Measurements from ENCODE around the gene ZNF385D.

Gene ZNF385D

GRCh38 chr3:21785765-21786437 is 34.9 kb upstream of the ZNF385D start:
- Histone ChIP-seq H3K9ac (ENCODE audit: low read length in 2 of 2) (no peak overlapping the region), H3K4me1 (ENCODE audit: control insufficient read depth, insufficient read depth, low read length) (no peaks in the 10 kb centered on the region), H3K36me3 (ENCODE audit: control insufficient read depth in 2 of 2, insufficient read depth in 2 of 2, low read length in 2 of 2) (no peaks in the 10 kb centered on the region), H3K4me3 (ENCODE audit: low read length in 2 of 2) (no peak overlapping the region), H3K27ac (ENCODE audit: low read length) (no peak overlapping the region), H3K27me3 (ENCODE audit: control insufficient read depth in 1 of 2, insufficient read depth in 2 of 2, low read length in 2 of 2) (no peaks in the 10 kb centered on the region), H3K9me3 (ENCODE audit: control insufficient read depth in 2 of 2, low read length in 2 of 2) (no peaks in the 10 kb centered on the region)

DNA sequence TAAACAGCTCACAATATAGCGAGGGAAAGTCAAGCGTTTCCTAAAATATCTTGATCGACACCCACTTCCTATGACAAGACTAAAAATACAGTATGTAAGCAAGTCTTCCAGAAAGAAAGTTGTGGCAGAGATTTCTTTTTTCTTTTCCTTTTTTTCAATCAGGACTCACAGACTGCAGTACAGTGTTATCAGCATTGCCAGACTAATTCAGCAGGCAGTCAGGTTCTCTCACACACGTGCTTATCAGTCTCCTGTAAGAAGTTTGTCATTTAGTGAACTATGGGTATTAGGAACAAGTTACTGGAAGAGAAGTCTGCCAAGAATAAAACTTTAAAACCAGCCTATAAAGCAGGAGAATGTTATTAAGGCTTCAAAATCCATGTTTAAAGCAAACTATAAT is 32.8 kb upstream of the ZNF385D start:
- H3K27me3 ChIP-seq (ENCODE audit: control insufficient read depth in 1 of 2, insufficient read depth in 2 of 2, low read length in 2 of 2) = no peaks in the 10 kb centered on the region
- H3K4me3 ChIP-seq (ENCODE audit: low read length in 2 of 2) = no peak overlapping the region
- no peaks in the 10 kb centered on the region for H3K36me3 ChIP-seq (ENCODE audit: control insufficient read depth in 2 of 2, insufficient read depth in 2 of 2, low read length in 2 of 2)
- H3K9ac ChIP-seq (ENCODE audit: low read length in 2 of 2) = no peak overlapping the region
- H3K27ac ChIP-seq (ENCODE audit: low read length) = no peak overlapping the region
- no peaks in the 10 kb centered on the region for H3K9me3 ChIP-seq (ENCODE audit: control insufficient read depth in 2 of 2, low read length in 2 of 2)
- H3K4me1 ChIP-seq (ENCODE audit: control insufficient read depth, insufficient read depth, low read length) = no peaks in the 10 kb centered on the region

GRCh38 chr3:21781355-21781754 is 30.3 kb upstream of the ZNF385D start:
- Histone ChIP-seq H3K36me3 (ENCODE audit: control insufficient read depth in 2 of 2, insufficient read depth in 2 of 2, low read length in 2 of 2) (no peaks in the 10 kb centered on the region), H3K27ac (ENCODE audit: low read length) (no peak overlapping the region), H3K27me3 (ENCODE audit: control insufficient read depth in 1 of 2, insufficient read depth in 2 of 2, low read length in 2 of 2) (no peaks in the 10 kb centered on the region), H3K4me1 (ENCODE audit: control insufficient read depth, insufficient read depth, low read length) (no peaks in the 10 kb centered on the region), H3K4me3 (ENCODE audit: low read length in 2 of 2) (no peak overlapping the region), H3K9me3 (ENCODE audit: control insufficient read depth in 2 of 2, low read length in 2 of 2) (no peaks in the 10 kb centered on the region), H3K9ac (ENCODE audit: low read length in 2 of 2) (no peak overlapping the region)

DNA sequence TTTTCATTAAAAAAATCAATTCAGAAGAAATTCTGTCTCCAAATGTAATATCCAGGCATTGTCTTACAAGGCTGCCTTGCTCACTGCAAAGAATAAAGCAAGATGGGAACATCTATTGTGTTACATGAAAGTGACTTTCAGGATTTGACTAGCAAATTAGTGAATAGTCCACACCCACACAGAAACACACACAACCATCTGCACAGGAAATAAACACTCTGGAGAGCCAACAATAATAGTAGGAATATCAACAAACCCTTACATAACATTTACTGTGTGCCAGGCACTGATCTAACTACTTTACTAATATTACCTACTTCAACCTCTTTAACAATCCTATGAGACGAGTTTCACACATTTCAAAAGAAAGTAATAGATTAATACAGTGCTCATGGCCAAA is 28.9 kb upstream of the ZNF385D start:
- no peaks in the 10 kb centered on the region for H3K4me1 ChIP-seq (ENCODE audit: control insufficient read depth, insufficient read depth, low read length)
- no peaks in the 10 kb centered on the region for H3K36me3 ChIP-seq (ENCODE audit: control insufficient read depth in 2 of 2, insufficient read depth in 2 of 2, low read length in 2 of 2)
- no peak overlapping the region for H3K4me3 ChIP-seq (ENCODE audit: low read length in 2 of 2)
- H3K9ac ChIP-seq (ENCODE audit: low read length in 2 of 2) = no peak overlapping the region
- H3K27me3 ChIP-seq (ENCODE audit: control insufficient read depth in 1 of 2, insufficient read depth in 2 of 2, low read length in 2 of 2) = no peaks in the 10 kb centered on the region
- H3K27ac ChIP-seq (ENCODE audit: low read length) = no peak overlapping the region
- H3K9me3 ChIP-seq (ENCODE audit: control insufficient read depth in 2 of 2, low read length in 2 of 2) = no peaks in the 10 kb centered on the region

- H3K9me3 ChIP-seq (ENCODE audit: control insufficient read depth in 2 of 2, low read length in 2 of 2) = no peaks in the 10 kb centered on the region
- H3K4me1 ChIP-seq (ENCODE audit: control insufficient read depth, insufficient read depth, low read length) = no peaks in the 10 kb centered on the region
- H3K27ac ChIP-seq (ENCODE audit: low read length) = no peak overlapping the region
- no peaks in the 10 kb centered on the region for H3K27me3 ChIP-seq (ENCODE audit: control insufficient read depth in 1 of 2, insufficient read depth in 2 of 2, low read length in 2 of 2)
- no peak overlapping the region for H3K9ac ChIP-seq (ENCODE audit: low read length in 2 of 2)
- no peaks in the 10 kb centered on the region for H3K36me3 ChIP-seq (ENCODE audit: control insufficient read depth in 2 of 2, insufficient read depth in 2 of 2, low read length in 2 of 2)
- H3K4me3 ChIP-seq (ENCODE audit: low read length in 2 of 2) = no peak overlapping the region
These were observed 27.7 kb upstream of the ZNF385D start for GRCh38 chr3:21778715-21779114.

GRCh38 chr3:21777821-21778220 is 26.8 kb upstream of the ZNF385D start:
- H3K9me3 ChIP-seq (ENCODE audit: control insufficient read depth in 2 of 2, low read length in 2 of 2) = no peaks in the 10 kb centered on the region
- no peak overlapping the region for H3K4me3 ChIP-seq (ENCODE audit: low read length in 2 of 2)
- H3K27ac ChIP-seq (ENCODE audit: low read length) = no peak overlapping the region
- no peak overlapping the region for H3K9ac ChIP-seq (ENCODE audit: low read length in 2 of 2)
- no peaks in the 10 kb centered on the region for H3K4me1 ChIP-seq (ENCODE audit: control insufficient read depth, insufficient read depth, low read length)
- no peaks in the 10 kb centered on the region for H3K27me3 ChIP-seq (ENCODE audit: control insufficient read depth in 1 of 2, insufficient read depth in 2 of 2, low read length in 2 of 2)
- H3K36me3 ChIP-seq (ENCODE audit: control insufficient read depth in 2 of 2, insufficient read depth in 2 of 2, low read length in 2 of 2) = no peaks in the 10 kb centered on the region

- H3K9me3 ChIP-seq (ENCODE audit: control insufficient read depth in 2 of 2, low read length in 2 of 2) = no peaks in the 10 kb centered on the region
- no peaks in the 10 kb centered on the region for H3K27me3 ChIP-seq (ENCODE audit: control insufficient read depth in 1 of 2, insufficient read depth in 2 of 2, low read length in 2 of 2)
- H3K27ac ChIP-seq (ENCODE audit: low read length) = no peak overlapping the region
- no peaks in the 10 kb centered on the region for H3K36me3 ChIP-seq (ENCODE audit: control insufficient read depth in 2 of 2, insufficient read depth in 2 of 2, low read length in 2 of 2)
- H3K4me3 ChIP-seq (ENCODE audit: low read length in 2 of 2) = no peak overlapping the region
- no peak overlapping the region for H3K9ac ChIP-seq (ENCODE audit: low read length in 2 of 2)
- H3K4me1 ChIP-seq (ENCODE audit: control insufficient read depth, insufficient read depth, low read length) = no peaks in the 10 kb centered on the region
These were observed 15.0 kb upstream of the ZNF385D start for GRCh38 chr3:21766002-21766401.

GRCh38 chr3:21755896-21756295 is 4.9 kb upstream of the ZNF385D start:
- H3K9ac ChIP-seq (ENCODE audit: low read length in 2 of 2) = no peak overlapping the region
- H3K36me3 ChIP-seq (ENCODE audit: control insufficient read depth in 2 of 2, insufficient read depth in 2 of 2, low read length in 2 of 2) = no peaks in the 10 kb centered on the region
- H3K9me3 ChIP-seq (ENCODE audit: control insufficient read depth in 2 of 2, low read length in 2 of 2) = no peaks in the 10 kb centered on the region
- no peak overlapping the region for H3K4me3 ChIP-seq (ENCODE audit: low read length in 2 of 2)
- H3K4me1 ChIP-seq (ENCODE audit: control insufficient read depth, insufficient read depth, low read length) = no peaks in the 10 kb centered on the region
- H3K27ac ChIP-seq (ENCODE audit: low read length) = no peak overlapping the region
- H3K27me3 ChIP-seq (ENCODE audit: control insufficient read depth in 1 of 2, insufficient read depth in 2 of 2, low read length in 2 of 2) = no peaks in the 10 kb centered on the region

- no peaks in the 10 kb centered on the region for H3K4me1 ChIP-seq (ENCODE audit: control insufficient read depth, insufficient read depth, low read length)
- no peaks in the 10 kb centered on the region for H3K27me3 ChIP-seq (ENCODE audit: control insufficient read depth in 1 of 2, insufficient read depth in 2 of 2, low read length in 2 of 2)
- no peak overlapping the region for H3K4me3 ChIP-seq (ENCODE audit: low read length in 2 of 2)
- H3K9me3 ChIP-seq (ENCODE audit: control insufficient read depth in 2 of 2, low read length in 2 of 2) = no peaks in the 10 kb centered on the region
- H3K36me3 ChIP-seq (ENCODE audit: control insufficient read depth in 2 of 2, insufficient read depth in 2 of 2, low read length in 2 of 2) = no peaks in the 10 kb centered on the region
- H3K9ac ChIP-seq (ENCODE audit: low read length in 2 of 2) = no peak overlapping the region
- no peak overlapping the region for H3K27ac ChIP-seq (ENCODE audit: low read length)
These were observed 3.8 kb upstream of the ZNF385D start for GRCh38 chr3:21754839-21755238.

DNA sequence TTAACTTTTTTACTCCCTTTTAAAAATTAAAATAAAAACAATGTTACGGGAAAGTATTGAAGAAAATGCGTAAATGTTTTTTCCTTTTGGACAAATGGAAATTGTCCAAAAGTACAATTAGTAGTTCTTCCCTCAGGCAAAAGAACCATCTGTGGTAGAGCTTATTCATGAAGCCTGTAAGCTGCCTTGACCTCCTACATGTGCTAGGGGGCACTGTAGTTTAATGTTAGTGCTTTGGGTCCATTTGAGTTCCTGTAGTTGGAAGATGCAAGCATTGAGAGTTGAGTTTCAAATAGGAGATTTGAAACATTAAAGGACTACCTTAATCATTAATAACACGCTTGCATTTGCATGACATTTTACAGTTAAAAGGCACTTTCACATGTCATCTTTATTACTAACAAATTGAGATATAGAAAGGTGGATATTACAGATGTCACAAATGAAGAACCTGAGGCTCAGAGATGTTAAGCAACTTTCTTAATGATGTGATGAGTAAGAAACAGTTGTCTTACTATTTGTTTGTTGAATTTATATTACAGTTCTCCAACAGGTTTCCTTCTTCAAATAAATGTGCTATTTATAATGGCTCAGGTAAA is 1.8 kb upstream of the ZNF385D start:
- Histone ChIP-seq H3K27ac (ENCODE audit: low read length) (no peak overlapping the region), H3K4me1 (ENCODE audit: control insufficient read depth, insufficient read depth, low read length) (no peaks in the 10 kb centered on the region), H3K36me3 (ENCODE audit: control insufficient read depth in 2 of 2, insufficient read depth in 2 of 2, low read length in 2 of 2) (no peaks in the 10 kb centered on the region), H3K9me3 (ENCODE audit: control insufficient read depth in 2 of 2, low read length in 2 of 2) (no peaks in the 10 kb centered on the region), H3K4me3 (ENCODE audit: low read length in 2 of 2) (no peak overlapping the region), H3K9ac (ENCODE audit: low read length in 2 of 2) (no peak overlapping the region), H3K27me3 (ENCODE audit: control insufficient read depth in 1 of 2, insufficient read depth in 2 of 2, low read length in 2 of 2) (no peaks in the 10 kb centered on the region)

- Histone ChIP-seq H3K36me3 (ENCODE audit: control insufficient read depth in 2 of 2, insufficient read depth in 2 of 2, low read length in 2 of 2) (no peaks in the 10 kb centered on the region), H3K27me3 (ENCODE audit: control insufficient read depth in 1 of 2, insufficient read depth in 2 of 2, low read length in 2 of 2) (no peaks in the 10 kb centered on the region), H3K4me3 (ENCODE audit: low read length in 2 of 2) (no peak overlapping the region), H3K27ac (ENCODE audit: low read length) (peak overlapping the region; percentile 42), H3K4me1 (ENCODE audit: control insufficient read depth, insufficient read depth, low read length) (no peaks in the 10 kb centered on the region), H3K9ac (ENCODE audit: low read length in 2 of 2) (no peak overlapping the region), H3K9me3 (ENCODE audit: control insufficient read depth in 2 of 2, low read length in 2 of 2) (no peaks in the 10 kb centered on the region)
These were observed 876 bp upstream of the ZNF385D start for GRCh38 chr3:21751886-21752285.

All from stomach smooth muscle (tissue), 2 donors.